HG03575 (cell line): ENCODE results near the gene AMH.
"Not testable (repeated sequence)": the region's sequence is repeated elsewhere in the genome, so short reads cannot be mapped to it uniquely, and the experiment has no call there.

ENCODE experiments used
- ATAC-seq: cut with Tn5 transposase; IDR thresholded peaks from one replicate; pipeline ENCODE4 v1.9.1; 2021; ENCODE audit not compliant: unreplicated experiment, insufficient number of reproducible peaks, low FRiP score; ENCODE audit errors: extremely low read depth

The AMH gene

DNA sequence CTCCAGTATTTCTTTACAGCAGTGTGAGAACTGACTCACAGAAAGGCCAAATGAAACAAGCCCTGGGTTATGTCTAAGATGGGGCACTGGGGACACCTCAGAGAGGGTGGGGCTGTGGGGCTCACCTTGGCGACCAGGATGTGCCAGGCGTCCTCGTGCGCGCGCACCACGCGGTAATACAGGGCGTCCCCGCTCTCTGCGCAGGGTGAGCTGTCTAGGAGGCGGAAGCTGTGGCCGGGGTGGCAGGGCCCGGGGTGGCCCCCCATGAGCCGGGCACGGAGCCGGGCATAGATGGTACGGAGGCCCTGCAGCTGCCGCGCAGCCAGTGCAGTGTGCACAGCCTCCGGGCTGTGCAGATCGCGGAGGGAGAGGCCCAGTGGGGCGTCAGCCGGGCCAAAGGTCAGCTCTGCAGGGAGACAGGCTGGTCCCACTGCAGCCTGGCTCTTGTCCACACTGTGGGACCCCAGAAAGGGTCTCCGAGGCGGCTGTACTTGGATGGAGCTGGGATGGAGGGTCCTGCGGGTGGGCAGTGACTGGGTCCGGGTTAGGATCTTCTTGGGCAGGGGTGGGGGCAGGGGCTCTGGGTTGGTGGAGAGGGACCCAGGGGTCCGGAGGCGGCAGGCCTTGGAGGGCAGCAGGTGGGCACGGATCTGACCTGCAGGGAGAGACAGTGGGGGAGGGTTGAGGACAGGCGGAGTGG, 29.5 kb downstream of the AMH start:
- ATAC-seq = no peak

DNA sequence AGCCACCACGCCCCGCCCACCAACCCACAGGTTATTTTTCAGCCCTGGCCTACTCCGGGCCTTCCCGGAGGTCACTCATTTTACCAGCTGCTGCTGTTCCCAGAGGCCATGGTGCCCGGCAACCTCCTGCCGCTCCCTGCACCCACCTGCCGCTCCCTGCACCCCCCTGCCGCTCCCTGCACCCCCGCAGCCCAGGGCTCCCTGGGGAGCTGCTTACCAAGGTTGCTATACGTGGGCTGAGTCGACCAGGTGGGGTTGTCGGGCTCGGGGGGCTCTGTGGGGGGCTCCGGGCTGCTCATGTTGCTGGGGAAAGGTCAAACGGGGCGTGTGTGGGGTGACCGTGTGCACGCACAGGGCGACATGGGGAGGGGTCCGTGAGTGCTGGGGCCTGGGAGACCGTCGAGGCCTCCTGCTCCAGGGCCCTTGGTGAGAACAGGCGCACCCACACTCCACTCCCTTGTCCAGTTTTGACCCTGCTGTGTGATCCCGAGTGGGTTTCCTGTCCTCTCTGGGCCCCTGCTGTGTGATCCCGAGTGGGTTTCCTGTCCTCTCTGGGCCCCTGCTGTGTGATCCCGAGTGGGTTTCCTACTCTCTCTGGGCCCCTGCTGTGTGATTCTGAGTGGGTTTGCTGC, 31.6 kb downstream of the AMH start:
- ATAC-seq = no peak

DNA sequence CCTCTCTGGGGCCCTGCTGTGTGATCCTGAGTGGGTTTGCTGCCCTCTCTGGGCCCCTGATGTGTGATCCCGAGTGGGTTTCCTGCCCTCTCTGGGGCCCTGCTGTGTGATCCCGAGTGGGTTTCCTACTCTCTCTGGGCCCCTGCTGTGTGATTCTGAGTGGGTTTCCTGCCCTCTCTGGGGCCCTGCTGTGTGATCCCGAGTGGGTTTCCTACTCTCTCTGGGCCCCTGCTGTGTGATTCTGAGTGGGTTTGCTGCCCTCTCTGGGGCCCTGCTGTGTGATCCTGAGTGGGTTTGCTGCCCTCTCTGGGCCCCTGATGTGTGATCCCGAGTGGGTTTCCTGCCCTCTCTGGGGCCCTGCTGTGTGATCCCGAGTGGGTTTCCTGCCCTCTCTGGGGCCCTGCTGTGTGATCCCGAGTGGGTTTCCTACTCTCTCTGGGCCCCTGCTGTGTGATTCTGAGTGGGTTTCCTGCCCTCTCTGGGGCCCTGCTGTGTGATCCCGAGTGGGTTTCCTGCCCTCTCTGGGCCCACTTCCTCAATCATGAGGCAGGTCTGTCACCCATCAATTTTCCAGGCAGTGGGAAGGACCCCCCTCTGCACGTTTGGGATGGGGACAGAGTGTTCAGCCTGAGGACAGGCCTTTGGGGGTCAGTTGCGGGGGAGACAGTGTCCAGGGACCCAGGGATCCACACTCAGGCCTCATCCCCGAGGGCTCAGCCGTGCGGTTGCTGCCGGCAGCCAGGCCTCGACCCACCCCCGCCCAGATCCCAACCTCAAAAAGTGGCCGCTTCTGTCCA, 32.3 kb downstream of the AMH start:
- ATAC-seq = not testable (repeated sequence)

DNA sequence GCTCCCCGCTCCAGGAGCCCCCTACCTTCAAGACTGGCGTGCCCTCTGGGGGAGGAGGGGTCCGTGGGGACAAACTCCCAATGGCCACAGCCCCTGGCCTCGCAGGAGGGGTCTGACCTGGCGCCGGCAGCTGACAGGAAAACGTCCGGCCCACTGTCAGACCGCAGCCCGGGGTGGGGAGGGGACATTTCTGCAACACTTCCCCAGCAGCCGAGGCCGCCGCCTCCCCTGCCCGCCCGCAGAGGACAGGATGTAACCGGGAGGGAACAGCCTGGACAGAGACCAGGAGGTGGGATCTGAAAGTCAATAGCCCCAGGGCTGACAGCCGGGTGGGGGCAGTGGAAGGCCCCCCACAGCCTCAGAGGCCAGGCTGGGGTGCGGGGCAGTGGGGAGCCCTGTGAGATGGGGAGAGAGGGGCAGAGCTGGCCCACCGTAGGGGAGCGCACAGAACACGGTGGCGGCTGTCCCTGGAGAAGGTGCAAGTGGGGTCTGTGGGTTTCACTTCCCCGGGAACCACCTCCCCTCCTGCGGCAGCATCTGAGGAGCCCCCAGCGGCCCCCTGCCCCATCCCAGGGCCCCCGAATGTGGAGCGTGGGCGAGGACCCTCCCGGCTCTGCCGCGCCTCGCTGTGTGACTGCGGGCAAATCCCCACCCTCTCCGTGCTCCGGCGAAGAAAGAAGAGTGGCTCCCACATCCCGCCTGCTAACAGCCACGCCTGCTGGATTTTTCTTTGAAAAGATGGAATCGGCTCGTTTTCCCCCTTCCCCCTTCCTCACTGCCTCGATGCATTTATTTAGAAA, 33.1 kb downstream of the AMH start, which contains the start of gene PEAK3:
PEAK3 (minus strand) TSS at position 114 of the 800 bp plus-strand sequence. CDS start 1,244 bp downstream, outside the sequence.
- no peak for ATAC-seq

DNA sequence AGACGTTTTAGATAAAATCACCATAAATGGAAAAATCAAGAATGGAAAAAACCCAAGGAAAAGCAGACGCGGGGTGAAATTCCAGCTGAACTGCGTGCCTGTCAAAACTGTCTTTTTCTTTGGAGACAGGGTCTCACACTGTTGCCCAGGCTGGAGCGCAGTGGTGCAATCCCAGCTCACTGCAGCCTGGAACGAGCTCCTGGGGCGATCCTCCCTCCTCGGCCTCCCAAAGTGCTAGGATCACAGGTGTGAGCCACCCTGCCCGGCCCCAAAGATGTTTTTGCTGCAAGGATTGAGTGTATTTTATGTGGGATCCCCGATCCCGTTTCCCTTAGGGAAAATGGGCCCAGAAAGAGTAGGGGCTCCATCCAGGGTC, 33.7 kb downstream of the AMH start:
- ATAC-seq = no peak

DNA sequence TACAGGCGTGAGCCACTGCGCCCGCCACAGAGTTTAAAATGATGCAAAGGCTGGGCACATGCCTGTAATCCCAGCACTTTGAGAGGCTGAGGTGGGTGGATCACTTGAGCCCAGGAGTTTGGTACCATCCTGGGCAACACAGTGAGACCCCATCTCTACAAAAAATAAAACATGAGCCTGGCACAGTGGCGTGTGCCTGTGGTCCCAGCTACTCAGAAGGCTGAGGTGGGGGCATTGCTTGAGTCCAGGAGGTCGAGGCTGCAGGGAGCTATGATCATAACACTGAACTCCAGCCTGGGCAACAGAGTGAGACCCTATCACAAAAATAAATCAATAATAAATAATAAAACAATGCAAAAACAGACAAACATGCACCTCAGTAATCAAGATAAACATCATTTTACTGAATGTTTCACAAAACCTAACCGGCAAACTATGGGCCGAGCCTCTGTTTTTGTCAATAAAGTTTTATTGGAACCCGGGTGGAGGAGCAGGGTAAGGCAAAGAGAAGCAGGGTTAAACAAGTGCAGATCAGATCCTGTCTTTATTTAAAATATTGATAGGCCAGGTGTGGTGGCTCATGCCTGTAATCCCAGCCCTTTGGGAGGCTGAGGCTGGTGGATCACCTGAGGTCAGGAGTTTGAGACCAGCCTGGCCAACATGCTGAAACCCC, 34.8 kb downstream of the AMH start:
- no peak for ATAC-seq

DNA sequence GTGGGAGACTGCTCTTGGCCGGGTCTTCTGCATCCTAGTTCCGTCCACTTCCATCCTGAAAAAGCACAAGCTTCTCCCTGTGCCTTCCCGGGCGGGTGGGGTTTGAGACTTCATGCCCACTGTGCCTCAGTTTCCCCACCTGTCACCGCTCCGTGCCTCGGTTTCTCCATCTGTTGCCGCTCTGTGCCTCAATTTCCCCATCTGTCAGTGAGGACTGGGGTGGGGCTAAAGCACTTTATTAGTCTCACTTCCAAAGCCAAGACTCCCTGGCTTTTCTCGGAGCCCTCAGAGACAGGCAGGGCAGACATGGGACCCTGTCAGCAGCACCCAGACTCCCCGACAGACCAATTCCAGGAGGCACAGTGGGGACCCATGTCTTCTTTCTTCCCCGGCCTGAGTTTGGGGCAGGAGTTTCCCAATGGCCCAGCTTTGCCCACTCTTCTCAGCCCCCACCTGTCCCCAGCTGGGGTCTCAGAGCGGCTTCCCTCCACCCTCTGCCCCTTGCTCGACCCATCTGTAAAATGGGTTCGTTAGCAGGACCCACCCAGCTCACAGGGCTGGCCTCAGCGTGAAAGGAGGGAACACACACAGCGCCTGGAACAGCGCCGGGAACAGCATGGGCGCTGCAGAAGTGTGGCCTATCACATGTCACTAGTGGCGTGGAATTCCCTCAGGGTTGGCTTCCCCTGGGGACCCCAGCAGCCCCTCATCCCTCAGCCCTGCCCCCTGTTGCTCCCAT, 37.4 kb downstream of the AMH start:
- no peak for ATAC-seq

DNA sequence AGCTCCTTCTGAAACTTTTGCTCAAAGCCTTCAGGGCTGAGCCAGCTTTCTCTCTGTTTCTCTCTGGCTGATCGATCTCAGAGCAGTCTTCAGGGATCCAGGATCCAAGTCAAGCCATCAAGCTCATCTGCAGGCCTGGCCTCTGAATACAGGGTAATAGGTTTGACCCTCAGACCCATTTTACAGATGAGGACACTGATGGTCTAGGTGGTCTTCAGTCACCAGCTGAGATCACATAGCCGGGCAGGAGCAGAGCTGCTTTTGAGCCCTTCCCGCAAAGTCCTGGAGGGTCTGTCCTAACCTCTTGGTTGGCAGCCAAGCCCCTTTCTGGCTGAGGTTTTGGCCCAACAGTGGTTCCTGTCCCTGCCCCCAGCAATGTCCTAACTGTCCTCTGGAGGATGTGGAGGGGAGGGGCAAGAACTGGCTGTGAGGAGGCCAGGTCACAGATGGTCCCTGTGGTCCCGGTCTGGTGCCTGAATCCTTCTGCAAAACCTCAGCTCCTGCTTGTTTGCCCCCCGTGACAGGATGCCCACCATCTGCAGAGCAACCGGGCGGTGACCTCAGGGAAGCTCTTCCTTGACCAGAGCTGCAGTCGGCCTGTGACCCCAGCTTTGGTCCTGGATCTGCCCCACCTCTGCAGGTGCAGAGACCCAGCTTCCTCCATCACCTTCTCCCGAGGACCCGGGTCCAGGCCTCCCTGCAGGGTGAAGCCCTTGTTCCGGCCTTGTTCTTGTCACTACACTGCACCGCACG, 38.6 kb downstream of the AMH start:
- no peak for ATAC-seq

DNA sequence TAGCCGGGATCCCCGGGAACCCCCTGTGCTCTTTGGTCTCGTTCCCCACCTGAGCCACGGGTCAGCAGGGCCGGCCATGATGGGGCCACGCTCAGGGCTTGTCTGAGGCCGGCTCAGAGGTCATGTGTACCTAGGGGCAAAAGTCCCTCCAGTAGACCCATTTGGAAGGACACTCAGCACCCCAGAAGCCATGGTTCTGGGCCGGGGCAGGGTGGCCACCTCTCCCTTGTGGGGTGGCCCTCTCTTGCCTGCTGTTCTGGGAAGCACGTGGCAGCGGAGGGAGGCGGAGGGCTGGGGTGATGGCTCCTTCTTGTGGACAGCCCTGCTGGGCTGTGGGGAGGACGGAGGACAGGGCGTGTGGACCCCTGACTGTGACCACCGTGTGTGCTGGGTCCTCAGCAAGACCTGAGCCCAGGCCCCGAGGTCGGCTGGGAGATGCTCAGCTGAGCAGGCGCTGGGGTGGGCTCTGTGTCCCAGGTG, 39.3 kb downstream of the AMH start:
- ATAC-seq = no peak

DNA sequence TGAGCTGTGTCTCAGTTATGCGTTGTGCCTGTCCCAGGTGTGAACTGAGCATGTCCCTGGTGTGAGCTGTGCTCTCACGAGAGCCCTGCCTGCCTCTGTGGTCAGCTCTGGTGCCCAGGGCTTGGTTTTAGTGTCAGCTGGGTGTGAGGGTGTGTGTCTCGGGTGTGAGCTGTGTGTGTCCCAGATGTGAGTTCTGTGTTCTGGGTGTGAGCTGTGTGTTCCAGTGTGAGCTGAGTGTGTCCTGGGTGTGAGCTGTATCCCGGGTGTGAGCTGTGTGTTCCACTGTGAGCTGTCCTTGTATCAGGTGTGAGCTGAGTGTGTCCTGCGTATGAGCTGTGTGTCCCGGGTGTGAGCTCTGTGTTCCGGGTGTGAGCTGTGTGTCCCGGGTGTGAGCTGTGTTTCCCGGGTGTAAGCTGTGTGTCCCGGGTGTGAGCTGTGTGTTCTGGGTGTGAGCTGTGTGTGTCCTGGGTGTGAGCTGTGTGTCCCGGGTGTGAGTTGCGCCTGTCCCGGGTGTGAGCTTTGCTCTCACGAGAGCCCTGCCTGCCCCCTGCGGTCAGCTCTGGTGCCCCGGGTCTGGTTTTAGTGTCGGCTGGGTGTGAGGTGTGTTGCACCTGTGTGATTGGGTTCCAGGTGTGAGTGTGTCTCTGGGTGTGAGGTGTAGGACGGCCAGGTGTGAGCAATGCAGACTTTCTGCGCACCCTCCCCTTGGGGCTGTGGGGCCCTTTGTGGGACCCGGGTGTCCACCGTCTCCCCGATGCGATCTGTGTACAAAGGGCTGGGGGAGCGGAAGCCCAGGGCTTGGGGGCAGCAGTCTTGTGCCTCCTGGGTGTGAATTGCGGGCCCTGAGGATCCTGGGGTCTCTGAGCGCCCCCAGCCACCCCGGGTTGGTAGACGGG, 39.9 kb downstream of the AMH start:
- no peak for ATAC-seq

DNA sequence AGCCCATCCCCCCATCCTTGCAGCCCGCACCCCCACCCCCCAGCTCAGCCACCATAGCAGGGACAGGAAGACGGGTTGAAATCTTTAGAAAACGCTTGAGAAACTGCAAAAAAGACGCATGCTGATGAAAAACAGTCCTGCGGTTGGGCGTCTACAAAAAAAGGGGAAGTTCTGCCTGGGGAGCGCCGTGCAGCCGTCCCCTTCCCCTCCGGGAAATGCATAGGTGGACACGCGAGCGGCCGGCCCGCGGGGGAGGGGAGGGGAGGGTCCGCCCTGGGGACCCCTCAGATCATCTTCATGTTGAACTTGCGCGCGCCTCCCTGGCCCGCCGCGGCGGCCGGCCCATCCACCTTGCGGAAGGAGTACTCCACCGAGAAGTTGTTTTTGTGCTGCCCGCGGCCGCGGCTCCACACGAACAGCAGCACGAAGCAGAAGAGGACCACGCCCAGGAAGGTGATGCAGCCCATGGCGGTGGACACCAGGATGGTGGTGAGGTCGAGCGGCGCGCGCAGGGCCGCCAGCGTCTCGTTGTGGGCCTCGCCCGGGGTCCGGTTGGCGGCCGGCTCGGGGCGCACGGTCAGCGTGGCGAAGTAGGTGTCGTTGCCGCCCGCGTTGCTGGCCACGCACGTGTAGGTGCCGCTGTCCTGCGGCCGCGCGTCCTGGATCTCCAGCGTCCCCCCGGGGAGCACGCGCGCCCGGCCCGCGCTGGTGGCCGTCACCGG, 40.8 kb downstream of the AMH start:
- no peak for ATAC-seq

DNA sequence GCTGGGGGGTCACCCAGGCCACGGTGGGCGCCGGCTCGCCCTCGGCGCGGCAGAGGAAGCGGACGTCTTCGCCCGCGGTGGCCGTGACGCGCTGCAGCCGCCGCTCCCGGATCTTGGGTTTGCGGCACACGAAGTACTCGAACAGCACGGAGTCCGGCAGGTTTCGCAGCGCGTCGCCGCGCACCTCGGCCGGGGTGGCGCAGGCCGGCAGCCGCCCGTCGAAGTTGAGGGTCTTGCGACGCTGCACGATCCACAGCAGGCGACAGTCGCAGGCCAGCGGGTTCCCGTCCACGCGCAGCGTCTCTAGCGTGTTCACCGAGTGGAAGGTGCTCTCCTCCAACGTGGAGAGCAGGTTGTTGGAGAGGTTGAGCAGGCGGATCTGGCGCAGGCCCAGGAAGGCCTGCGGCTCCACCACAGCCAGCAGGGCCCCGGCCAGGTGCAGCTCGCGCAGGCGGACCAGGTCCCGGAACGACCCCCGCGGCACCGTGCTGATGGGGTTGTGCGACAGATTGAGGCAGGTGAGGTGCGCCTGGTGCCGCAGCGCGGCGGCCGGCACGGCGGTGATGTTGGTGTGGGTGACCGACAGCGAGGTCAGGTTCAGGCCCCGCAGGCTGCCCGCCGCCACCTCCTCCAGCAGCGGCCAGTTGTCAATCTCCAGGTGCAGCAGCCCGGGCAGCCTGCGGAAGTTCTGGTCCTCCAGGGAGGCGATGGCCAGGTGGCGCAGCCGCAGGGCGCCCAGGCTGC, 41.5 kb downstream of the AMH start:
- ATAC-seq = no peak

DNA sequence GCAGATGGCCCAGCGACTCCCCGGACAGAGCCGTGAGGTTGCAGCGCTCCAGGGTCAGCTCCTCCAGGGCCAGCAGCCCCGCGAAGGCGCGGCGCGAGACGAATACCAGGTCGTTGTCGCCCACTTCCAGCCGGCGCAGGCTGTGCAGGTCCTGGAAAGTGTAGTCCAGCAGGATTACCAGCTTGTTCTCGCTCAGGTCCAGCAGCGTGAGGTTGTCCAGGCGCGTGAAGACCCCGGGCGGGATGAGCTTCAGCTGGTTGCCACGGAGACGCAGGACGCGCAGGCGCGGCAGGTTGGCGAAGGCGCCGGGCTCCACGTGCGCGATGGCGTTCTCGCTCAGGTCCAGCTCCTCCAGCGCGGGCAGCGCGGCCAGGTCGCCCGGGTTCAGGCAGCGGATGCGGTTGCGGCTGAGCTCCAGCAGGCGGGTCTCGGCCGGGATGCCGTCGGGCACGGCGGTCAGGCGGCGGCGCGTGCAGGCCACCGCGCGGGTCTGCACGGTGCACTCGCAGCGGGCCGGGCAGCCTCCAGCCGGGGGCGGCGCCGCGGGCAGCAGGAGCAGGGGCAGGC, 42.1 kb downstream of the AMH start:
- no peak for ATAC-seq

DNA sequence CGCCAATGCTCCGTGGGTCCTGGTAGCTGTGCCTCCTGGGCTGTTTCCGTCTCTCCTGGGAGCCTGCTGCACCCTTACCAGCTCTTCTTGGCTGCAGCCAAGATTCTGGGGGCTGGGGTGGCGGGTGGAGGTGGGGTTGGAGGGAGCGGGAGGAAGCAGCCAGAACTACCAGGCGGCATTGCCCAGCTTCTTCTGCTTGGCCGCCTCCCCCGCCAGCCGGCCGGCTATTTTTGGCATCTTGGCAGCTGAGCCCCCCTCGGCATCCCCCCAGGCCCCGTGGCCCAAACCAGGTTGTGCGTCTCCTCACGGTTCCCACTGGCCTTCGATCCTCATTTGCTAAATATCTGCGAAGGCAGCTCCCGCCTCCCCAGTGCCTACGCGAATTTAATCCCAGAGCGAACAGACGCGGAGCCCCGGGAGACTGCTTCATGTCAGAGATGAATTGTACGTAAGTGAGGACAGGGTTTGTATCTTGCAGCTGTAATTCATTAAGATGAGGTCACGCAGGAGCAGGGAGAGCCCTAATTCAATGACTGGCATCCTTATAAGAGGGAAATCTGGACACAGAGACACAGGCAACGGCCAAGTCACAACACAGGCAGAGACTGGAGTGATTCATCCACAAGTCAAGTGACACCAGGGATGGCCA, 45.7 kb downstream of the AMH start:
- ATAC-seq = no peak
